Right atrium auricular region (tissue), 2 donors: ENCODE measurements around the gene FOXS1. TPM values are rescaled to one million over a fixed set of nuclear protein-coding genes. Genes with fewer than 3 reads are reported as not detected.

Experiments used
- DNase-seq: peaks from one replicate; pipeline ENCODE4 v3.0.0-alpha.2; 2019; ENCODE audit warnings: low spot score
- H3K27ac ChIP-seq, 2 donors: fragments of 200-600 bp; sonication (generic); 1 replicate in 1 of 2; 2 replicates in 1 of 2; pipeline ENCODE4 v1.5.1; 2016 to 2019
- H3K27me3 ChIP-seq, 2 donors: fragments of 200-600 bp; sonication (generic); one replicate each; pipeline versions ENCODE4 v1.5.1 to v1.6.0; 2017 to 2019
- H3K36me3 ChIP-seq: fragments of 200-600 bp; sonication (generic); one replicate; pipeline ENCODE4 v1.5.1; 2016
- H3K4me1 ChIP-seq, 2 donors: fragments of 200-600 bp; sonication (generic); one replicate each; pipeline versions ENCODE4 v1.5.1 to v1.6.0; 2017 to 2019
- H3K4me3 ChIP-seq, 2 donors: fragments of 200-600 bp; sonication (generic); 1 replicate in 1 of 2; 2 replicates in 1 of 2; pipeline ENCODE4 v1.5.1; 2017 to 2019; ENCODE audit warnings: mild to moderate bottlenecking in 1 of 2, moderate library complexity in 1 of 2
- H3K9me3 ChIP-seq, 2 donors: fragments of 200-600 bp; sonication (generic); one replicate each; pipeline ENCODE4 v1.5.1; 2019
- CTCF ChIP-seq, 2 donors: fragments of 200-600 bp; sonication (generic); IDR thresholded peaks; one replicate each; pipeline ENCODE4 v1.5.1; 2019; ENCODE audit warnings: antibody characterized with exemption in 2 of 2
- total RNA-seq, 2 donors: library from RNA; depleted of rRNA; stranded (reverse); fragments of >200 nt; gene quantifications; one replicate each; pipeline ENCODE4 v1.1.0, GENCODE V29; 2016

FOXS1 gene
- total RNA-seq, 2 donors from 2014 or later: 1.9 to 4.2 TPM

- H3K27me3 ChIP-seq: no peaks in the 10 kb centered on the region
- peaks cover 0 to 56% of the 10 kb centered on the region in 2 donors for H3K4me1 ChIP-seq
These were observed 8.4 kb downstream of the FOXS1 start for GRCh38 chr20:31836853-31837608.

GRCh38 chr20:31835977-31836852, 9.2 kb downstream of the FOXS1 start:
- TF ChIP-seq CTCF (IDR thresholded peaks at IDR 0.05): no peak
- Histone ChIP-seq H3K9me3 (no peaks in the 10 kb centered on the region), H3K4me3 (no peak overlapping the region), H3K4me1 (peaks cover 0 to 48% of the 10 kb centered on the region in 2 donors), H3K27ac (peak overlapping the region; percentile 33 to 61), H3K27me3 (no peaks in the 10 kb centered on the region), H3K36me3 (no peaks in the 10 kb centered on the region)
- peak; percentile 91 for DNase-seq

More at GRCh38 chr20:31836853-31837608, 8.4 kb downstream of the FOXS1 start:
- H3K4me3 ChIP-seq: no peak overlapping the region
- no peak for DNase-seq
- TF ChIP-seq CTCF (IDR thresholded peaks at IDR 0.05): no peak
- no peaks in the 10 kb centered on the region for H3K9me3 ChIP-seq
- H3K27ac ChIP-seq: peak overlapping the region; percentile 33 to 61
- no peaks in the 10 kb centered on the region for H3K36me3 ChIP-seq

GRCh38 chr20:31835554-31835953, 9.8 kb downstream of the FOXS1 start:
- no peaks in the 10 kb centered on the region for H3K36me3 ChIP-seq
- no peak for DNase-seq
- H3K4me3 ChIP-seq: no peak overlapping the region
- H3K27ac ChIP-seq: peak overlapping the region; percentile 24 to 61
- no peaks in the 10 kb centered on the region for H3K27me3 ChIP-seq
- TF ChIP-seq CTCF (IDR thresholded peaks at IDR 0.05): no peak
- peaks cover 0 to 43% of the 10 kb centered on the region in 2 donors for H3K4me1 ChIP-seq
- no peaks in the 10 kb centered on the region for H3K9me3 ChIP-seq

- no peaks in the 10 kb centered on the region for H3K27me3 ChIP-seq
- H3K36me3 ChIP-seq: no peaks in the 10 kb centered on the region
- TF ChIP-seq CTCF (IDR thresholded peaks at IDR 0.05): no peak
- peaks cover 0 to 43% of the 10 kb centered on the region in 2 donors for H3K4me1 ChIP-seq
- no peak overlapping the region for H3K4me3 ChIP-seq
- H3K27ac ChIP-seq: peak overlapping the region in 1 of 2 donors; percentile 53
- H3K9me3 ChIP-seq: no peaks in the 10 kb centered on the region
- DNase-seq: no peak
These were observed 11.4 kb downstream of the FOXS1 start for GRCh38 chr20:31833931-31834521.

GRCh38 chr20:31833130-31833930, 12.1 kb downstream of the FOXS1 start:
- peaks cover 0 to 38% of the 10 kb centered on the region in 2 donors for H3K4me1 ChIP-seq
- DNase-seq: peak; percentile 78
- no peaks in the 10 kb centered on the region for H3K9me3 ChIP-seq
- no peaks in the 10 kb centered on the region for H3K27me3 ChIP-seq
- peak overlapping the region in 1 of 2 donors; percentile 53 for H3K27ac ChIP-seq
- H3K36me3 ChIP-seq: no peaks in the 10 kb centered on the region
- TF ChIP-seq CTCF (IDR thresholded peaks at IDR 0.05): peak; percentile 75 to 84
- H3K4me3 ChIP-seq: no peak overlapping the region
